KBM-7 (cell line): ENCODE measurements around the gene CDC42EP5.

Experiments
- DNase-seq: peaks from one replicate; pipeline ENCODE4 v3.0.0-alpha.2; 2015
- in situ Hi-C: fragments of 300-500 bp; cut with MboI; formaldehyde crosslinking; loops from 2 replicates; pipeline ENCODE4 v1.14.3; 2020; ENCODE audit warnings: low sequenced_read_pairs, low pct_unique_long_range_greater_than_20kb, mixed read lengths

The CDC42EP5 gene

GRCh38 chr19:54420068-54420382 is 53.1 kb downstream of the CDC42EP5 start:
- in situ Hi-C loops, result no loop called here
- no peak for DNase-seq

GRCh38 chr19:54418930-54419800 is 53.9 kb downstream of the CDC42EP5 start:
- in situ Hi-C loops, result no loop called here
- DNase-seq, result no peak

- in situ Hi-C loops, result no loop called here
- peak; percentile 86 for DNase-seq
Observed at GRCh38 chr19:54418030-54418929, 54.8 kb downstream of the CDC42EP5 start.

- DNase-seq, result no peak
- in situ Hi-C loops, result no loop called here
Observed at GRCh38 chr19:54416695-54417491, 56.2 kb downstream of the CDC42EP5 start.

- in situ Hi-C loops, result no loop called here
- no peak for DNase-seq
Observed at GRCh38 chr19:54415901-54416673, 57.0 kb downstream of the CDC42EP5 start.

- in situ Hi-C loops, result no loop called here
- DNase-seq, result no peak
Observed at GRCh38 chr19:54415208-54415900, 57.7 kb downstream of the CDC42EP5 start, which contains the start of gene TTYH1. TSS of gene TTYH1 (plus strand) at chr19:54415464. CDS start at chr19:54415553, 89 bp downstream.
